Endothelial cell of umbilical vein (primary cell): Measurements from ENCODE around the gene ZNF428. TPM values are rescaled to one million over a fixed set of nuclear protein-coding genes. Genes with fewer than 3 reads are reported as not detected.

Source experiments
- BruUV-seq: library from RNA; stranded (reverse); fragments of 400-500 nt; replicated peaks from 2 replicates; lab custom pipeline; 2021; lab: Mats Ljungman, UMichigan
- CTCF ChIA-PET: fragments of 300-600, 350-600 bp; sonication (Branson Sonifier 250); formaldehyde crosslinking; loops from one replicate; lab custom pipeline; 2021; ENCODE audit warnings: antibody characterized with exemption, inconsistent platforms; lab: Charles Lee
- POLR2A ChIA-PET: fragments of 300-600, 350-600 bp; sonication (Branson Sonifier 250); formaldehyde crosslinking; loops from one replicate; lab custom pipeline; 2021; ENCODE audit warnings: antibody characterized with exemption, inconsistent platforms; lab: Charles Lee
- DNase-seq: peaks from one replicate; pipeline ENCODE4 v3.0.0-alpha.2; 2011; ENCODE audit warnings: low read depth, low spot score
- FAIRE-seq: peaks from 2 replicates; lab custom pipeline; 2011; peaks lifted over from hg19 to GRCh38; lab: Jason Lieb, UNC
- H2AFZ ChIP-seq: 2 replicates; pipeline ENCODE4 v1.6.0; 2012; ENCODE audit warnings: low read depth, low read length, control low read depth, inconsistent platforms
- H3K27ac ChIP-seq: 2 replicates; pipeline ENCODE4 v1.5.1; 2011; ENCODE audit warnings: low read depth, mild to moderate bottlenecking, control low read depth, low read length, moderate library complexity; ENCODE audit not compliant: insufficient read depth
- H3K27me3 ChIP-seq, 2 experiments: 2 replicates each; pipeline versions ENCODE4 v1.6.0 to v1.6.1; 2011; ENCODE audit warnings: low read length in 2 of 2, mixed read lengths in 1 of 2; ENCODE audit not compliant: control insufficient read depth in 2 of 2, insufficient read depth in 2 of 2
- H3K36me3 ChIP-seq, 2 experiments: 2 replicates in 1 of 2; 3 replicates in 1 of 2; pipeline ENCODE4 v1.5.1; 2011; ENCODE audit warnings: low read length in 2 of 2, mild to moderate bottlenecking in 1 of 2, moderate library complexity in 1 of 2; ENCODE audit not compliant: control insufficient read depth in 2 of 2, insufficient read depth in 2 of 2; ENCODE audit errors: extremely low read depth in 1 of 2
- H3K4me1 ChIP-seq: 3 replicates; pipeline ENCODE4 v1.5.1; 2011; ENCODE audit warnings: mild to moderate bottlenecking, low read length; ENCODE audit not compliant: control insufficient read depth, insufficient read depth; ENCODE audit errors: extremely low read depth
- H3K4me2 ChIP-seq: 2 replicates; pipeline ENCODE4 v1.6.1; 2011; ENCODE audit warnings: low read length, control low read depth, mixed read lengths; ENCODE audit not compliant: insufficient read depth
- H3K4me3 ChIP-seq, 3 experiments: fragments of 200-600 bp in 1 of 3; sonication (generic), shearing (Covaris generic) in 1 of 3; replicated peaks in 1 of 3; 2 replicates each; pipeline ENCODE4 v1.5.1; 2011 to 2016; ENCODE audit warnings: control low read depth in 3 of 3, low read length in 3 of 3, mild to moderate bottlenecking in 2 of 3, inconsistent platforms in 1 of 3, low read depth in 1 of 3, moderate library complexity in 1 of 3; ENCODE audit not compliant: insufficient read depth in 1 of 3
- H3K79me2 ChIP-seq: 2 replicates; pipeline ENCODE4 v1.6.0; 2012; ENCODE audit warnings: low read length, inconsistent platforms; ENCODE audit not compliant: control insufficient read depth, insufficient read depth
- H3K9ac ChIP-seq: replicated peaks from 2 replicates; pipeline ENCODE3; 2011; ENCODE audit warnings: low read length, control low read depth; ENCODE audit not compliant: insufficient read depth; ENCODE audit errors: extremely low read depth
- H3K9me1 ChIP-seq: replicated peaks from 3 replicates; pipeline ENCODE4 v1.6.0; 2011; ENCODE audit warnings: mild to moderate bottlenecking, low read length; ENCODE audit not compliant: control insufficient read depth, insufficient read depth; ENCODE audit errors: extremely low read depth
- H3K9me3 ChIP-seq: replicated peaks from 2 replicates; pipeline ENCODE4 v1.5.1; 2012; ENCODE audit warnings: low read length, inconsistent platforms; ENCODE audit not compliant: control insufficient read depth, insufficient read depth
- H4K20me1 ChIP-seq: replicated peaks from 2 replicates; pipeline ENCODE3; 2011; ENCODE audit warnings: mild to moderate bottlenecking, low read length; ENCODE audit not compliant: control insufficient read depth, insufficient read depth; ENCODE audit errors: extremely low read depth
- EZH2 ChIP-seq: IDR thresholded peaks from 2 replicates; pipeline ENCODE4 v1.6.1; 2012; ENCODE audit warnings: borderline replicate concordance, low read depth, mild to moderate bottlenecking, moderate library complexity, low read length, inconsistent platforms; ENCODE audit not compliant: severe bottlenecking
- FOS ChIP-seq: IDR thresholded peaks from 2 replicates; pipeline ENCODE4 v1.6.1; 2011; ENCODE audit warnings: mild to moderate bottlenecking, low read length, moderate library complexity, borderline replicate concordance; ENCODE audit not compliant: insufficient read depth
- GATA2 ChIP-seq: IDR thresholded peaks from 2 replicates; pipeline ENCODE4 v1.7.0; 2011; ENCODE audit warnings: low read depth, mild to moderate bottlenecking, moderate library complexity, mixed read lengths, low read length; ENCODE audit not compliant: insufficient read length, insufficient read depth
- JUN ChIP-seq: IDR thresholded peaks from 2 replicates; pipeline ENCODE4 v1.6.1; 2011; ENCODE audit warnings: borderline replicate concordance, low read depth; ENCODE audit not compliant: insufficient read length, insufficient read depth
- MAX ChIP-seq: IDR thresholded peaks from 2 replicates; pipeline ENCODE4 v1.6.1; 2011; ENCODE audit not compliant: insufficient read depth, insufficient read length
- MYC ChIP-seq: IDR thresholded peaks from one replicate; pipeline ENCODE4 v1.6.1; 2011; ENCODE audit warnings: mild to moderate bottlenecking, low read depth, low read length
- POLR2A ChIP-seq: IDR thresholded peaks from 2 replicates; pipeline ENCODE4 v1.6.1; 2012; ENCODE audit warnings: low read depth, mild to moderate bottlenecking, control low read depth, low read length
- POLR2AphosphoS5 ChIP-seq: IDR thresholded peaks from 2 replicates; pipeline ENCODE4 v1.6.1; 2012; ENCODE audit warnings: low read depth, mild to moderate bottlenecking, control low read depth, low read length, moderate library complexity; ENCODE audit not compliant: insufficient read depth
- dilution Hi-C: fragments of 300-500 bp; cut with MboI; formaldehyde crosslinking; loops from one replicate; pipeline ENCODE4 v1.15.0; 2019; ENCODE audit warnings: low sequenced_read_pairs; ENCODE audit not compliant: extremely low pct_ligation_motif_present
- intact Hi-C: fragments of 100-400 bp; cut with micrococcal nuclease; formaldehyde crosslinking; loops from one replicate; pipeline ENCODE4 v1.10.0; 2022
- polyA plus RNA-seq, 4 experiments: library from polyadenylated mRNA; depleted of rRNA in 3 of 4; stranded (reverse) in 3 of 4; unstranded in 1 of 4; fragments of >200 nt; gene quantifications; 2 replicates each; pipeline versions ENCODE4 v1.2.1 to v1.2.3, GENCODE V29; 2011 to 2012; ENCODE audit warnings: missing spikeins in 1 of 4
- total RNA-seq: library from RNA; stranded (reverse); gene quantifications from 2 replicates; pipeline ENCODE4 v1.2.3, GENCODE V29; 2021
- TF ChIP-seq, protein P1 (sequence below), 2 donors: IDR thresholded peaks; 1 replicate in 1 of 2; 2 replicates in 1 of 2; pipeline ENCODE4 v1.5.1; 2011; ENCODE audit warnings: low read length in 2 of 2, mild to moderate bottlenecking in 2 of 2, moderate library complexity in 2 of 2, control low read depth in 1 of 2, inconsistent platforms in 1 of 2, low read depth in 1 of 2; ENCODE audit not compliant: insufficient read depth in 1 of 2; ENCODE audit errors: extremely low read depth in 1 of 2

The ZNF428 gene
- total and polyA plus RNA-seq, 2 donors (not counting 3 experiments of a cell fraction or from before 2014, with no cell fraction given): 29.2 to 56.2 TPM

- Histone ChIP-seq H3K27me3 (no peaks in the 10 kb centered on the region), H3K27ac (no peak overlapping the region), H3K4me3 (no peak overlapping the region), H3K9me3 (no peaks in the 10 kb centered on the region), H3K79me2 (no peaks in the 10 kb centered on the region), H3K4me2 (no peak overlapping the region), H3K36me3 (no peaks in the 10 kb centered on the region), H2AFZ (no peak overlapping the region), H3K9ac (no peak overlapping the region), H3K4me1 (peaks cover 7% of the 10 kb centered on the region), H4K20me1 (no peaks in the 10 kb centered on the region), H3K9me1 (no peaks in the 10 kb centered on the region)
- no peak for TF ChIP-seq EZH2
- TF ChIP-seq POLR2AphosphoS5: no peak
- no peak for TF ChIP-seq MYC
- no peak for TF ChIP-seq JUN
- no peak for TF ChIP-seq FOS
- TF ChIP-seq GATA2: no peak
- TF ChIP-seq POLR2A: no peak
- TF ChIP-seq, protein P1, sequence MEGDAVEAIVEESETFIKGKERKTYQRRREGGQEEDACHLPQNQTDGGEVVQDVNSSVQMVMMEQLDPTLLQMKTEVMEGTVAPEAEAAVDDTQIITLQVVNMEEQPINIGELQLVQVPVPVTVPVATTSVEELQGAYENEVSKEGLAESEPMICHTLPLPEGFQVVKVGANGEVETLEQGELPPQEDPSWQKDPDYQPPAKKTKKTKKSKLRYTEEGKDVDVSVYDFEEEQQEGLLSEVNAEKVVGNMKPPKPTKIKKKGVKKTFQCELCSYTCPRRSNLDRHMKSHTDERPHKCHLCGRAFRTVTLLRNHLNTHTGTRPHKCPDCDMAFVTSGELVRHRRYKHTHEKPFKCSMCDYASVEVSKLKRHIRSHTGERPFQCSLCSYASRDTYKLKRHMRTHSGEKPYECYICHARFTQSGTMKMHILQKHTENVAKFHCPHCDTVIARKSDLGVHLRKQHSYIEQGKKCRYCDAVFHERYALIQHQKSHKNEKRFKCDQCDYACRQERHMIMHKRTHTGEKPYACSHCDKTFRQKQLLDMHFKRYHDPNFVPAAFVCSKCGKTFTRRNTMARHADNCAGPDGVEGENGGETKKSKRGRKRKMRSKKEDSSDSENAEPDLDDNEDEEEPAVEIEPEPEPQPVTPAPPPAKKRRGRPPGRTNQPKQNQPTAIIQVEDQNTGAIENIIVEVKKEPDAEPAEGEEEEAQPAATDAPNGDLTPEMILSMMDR (IDR thresholded peaks at IDR 0.05; ENCODE audit: extremely low read depth in 1 of 2, insufficient read depth in 1 of 2, low read depth in 1 of 2, low read length in 2 of 2): no peak
- no peak for TF ChIP-seq MAX
- ChIA-PET POLR2A (interaction anchor here (0.6 kb wide), 1 partner anchor 15 kb away, joined by 3 read pairs; no protein-coding TSS in a partner anchor), CTCF (interaction anchor here (0.6 to 1.9 kb wide), 3 partner anchors 24 to 39 kb away, joined by 3 to 6 read pairs (median 4); no protein-coding TSS in a partner anchor)
- no TSS peak for BruUV-seq
- intact Hi-C loops (no loop called here), dilution Hi-C loops (no loop called here)
- FAIRE-seq (no peak), DNase-seq (no peak)
Observed at GRCh38 chr19:43570174-43570791, 49.1 kb downstream of the ZNF428 start.
